ENCODE data around the gene SYNPR.

Gene SYNPR

DNA sequence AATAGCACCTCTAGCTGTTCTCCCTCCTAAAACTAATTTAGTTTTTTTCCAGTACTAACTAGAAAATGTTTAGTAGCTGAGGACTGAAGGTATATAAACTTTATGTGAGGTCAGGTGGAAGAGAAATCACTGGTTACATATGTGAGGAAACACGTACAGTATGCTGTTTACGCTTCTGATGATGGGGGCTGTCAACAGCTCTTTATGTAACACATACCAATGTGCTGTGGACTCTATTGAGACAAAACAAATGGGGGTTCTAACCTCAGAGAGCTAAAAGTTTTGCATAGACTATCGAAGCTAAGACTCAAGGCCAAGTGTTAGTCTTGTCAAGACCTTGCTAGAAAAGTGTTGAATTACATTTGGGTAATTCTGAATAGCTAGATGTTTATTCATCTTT lies 107.5 kb downstream of the SYNPR start:
- DNase-seq (ENCODE audit: low read depth), result no peak

DNA sequence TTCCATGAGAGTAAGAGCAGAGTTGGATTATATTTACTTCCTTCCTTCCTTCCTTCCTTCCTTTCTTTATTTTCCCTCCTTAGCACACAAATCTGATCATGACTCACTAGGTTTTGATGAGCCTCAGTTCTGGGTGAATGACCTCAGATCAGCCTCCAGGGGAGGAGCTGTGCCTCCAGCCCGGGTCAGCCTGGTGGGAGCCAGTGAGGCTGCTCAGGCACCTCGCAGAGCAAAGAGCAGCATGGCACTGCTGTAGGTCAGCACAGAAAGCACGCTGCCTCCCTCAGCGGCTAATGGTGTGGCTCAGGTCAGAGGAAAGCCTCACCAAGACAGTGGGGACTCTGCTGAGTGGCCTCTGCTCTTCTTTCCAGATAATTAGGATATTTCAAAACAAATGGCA lies 108.5 kb downstream of the SYNPR start:
- no peak for DNase-seq (ENCODE audit: low read depth)

DNA sequence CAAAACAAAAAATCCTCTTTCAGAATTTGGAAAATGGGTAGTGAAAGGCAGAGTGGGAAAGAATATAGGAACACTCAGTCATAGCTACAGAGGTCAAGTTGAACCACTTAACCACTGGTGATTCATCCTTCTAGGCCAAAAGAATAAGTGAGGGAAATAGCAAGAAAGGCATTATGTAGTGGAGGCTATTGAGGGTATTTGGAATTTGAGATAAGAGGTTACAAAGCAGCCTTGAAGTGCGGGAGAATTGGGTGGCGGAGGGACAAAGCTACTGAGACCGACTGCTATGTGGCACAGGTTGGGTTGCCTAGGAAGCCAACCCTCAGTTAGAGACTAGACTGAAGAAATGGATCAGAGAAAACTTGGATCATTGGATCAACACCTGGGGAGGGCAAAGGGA lies 109.5 kb downstream of the SYNPR start:
- DNase-seq (ENCODE audit: low read depth), result no peak

GRCh38 chr3:63390710-63391230 lies 112.7 kb downstream of the SYNPR start:
- DNase-seq (ENCODE audit: low read depth), result no peak

DNA sequence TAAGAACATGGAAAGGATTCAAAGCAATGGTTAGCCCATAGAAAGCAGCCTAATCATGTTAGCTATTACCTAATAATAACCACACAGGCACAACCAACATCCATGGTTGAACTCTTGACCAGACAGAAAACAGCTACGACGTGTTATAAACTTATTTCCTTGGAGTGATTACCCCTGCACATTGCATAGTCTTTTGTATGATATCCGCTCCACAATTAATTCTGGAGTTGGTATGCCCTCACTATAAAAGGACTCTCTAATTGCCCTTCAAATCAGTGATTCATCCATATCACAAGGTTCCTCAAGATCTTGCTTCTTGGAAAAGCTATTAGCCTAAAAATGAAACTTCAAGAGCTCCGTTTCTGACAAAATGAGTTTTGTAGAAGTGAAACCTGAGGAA lies 117.9 kb downstream of the SYNPR start:
- DNase-seq (ENCODE audit: low read depth), result no peak

- DNase-seq (ENCODE audit: low read depth), result no peak
Observed at GRCh38 chr3:63400246-63400860, 122.2 kb downstream of the SYNPR start.

- DNase-seq (ENCODE audit: low read depth), result no peak
Observed at GRCh38 chr3:63405882-63406281, 127.8 kb downstream of the SYNPR start.

DNA sequence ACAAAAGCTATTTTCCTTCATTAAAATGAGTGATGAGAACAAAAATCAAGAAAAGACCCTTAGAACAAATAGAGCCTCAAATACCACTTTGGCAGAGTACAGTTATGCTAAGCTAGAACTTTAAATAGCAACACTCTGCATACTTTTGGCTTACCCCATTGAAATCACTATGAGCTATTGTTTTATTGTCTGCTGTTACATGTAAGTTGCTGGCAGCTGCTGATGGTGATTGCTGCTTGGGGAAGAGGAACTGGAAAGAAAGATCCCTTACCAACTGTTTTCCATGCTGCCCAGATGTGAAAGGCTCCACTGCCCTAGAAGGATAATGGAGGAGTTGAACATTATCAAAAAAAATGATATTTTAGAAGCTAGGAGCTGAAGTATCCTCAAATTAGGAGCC lies 135.4 kb downstream of the SYNPR start:
- DNase-seq (ENCODE audit: low read depth), result no peak

DNA sequence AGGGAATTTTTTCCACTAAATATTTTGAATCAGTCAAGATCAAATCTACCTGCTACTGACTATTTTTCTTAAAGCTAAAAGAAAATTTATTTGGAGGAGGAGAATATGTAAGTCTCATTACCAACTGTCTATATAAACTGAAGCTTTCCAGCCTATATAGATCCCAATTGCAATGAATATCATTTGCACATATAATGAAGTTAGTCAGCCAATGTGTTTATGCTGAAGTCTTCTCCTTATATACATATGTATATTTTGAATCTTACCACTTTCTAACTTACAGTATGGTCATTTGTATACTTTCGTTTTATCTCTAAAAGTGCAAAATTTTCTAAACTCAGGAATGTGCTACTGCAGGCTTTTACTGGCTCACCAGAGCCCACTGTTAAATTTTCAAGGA lies 136.5 kb downstream of the SYNPR start:
- DNase-seq (ENCODE audit: low read depth), result no peak

DNA sequence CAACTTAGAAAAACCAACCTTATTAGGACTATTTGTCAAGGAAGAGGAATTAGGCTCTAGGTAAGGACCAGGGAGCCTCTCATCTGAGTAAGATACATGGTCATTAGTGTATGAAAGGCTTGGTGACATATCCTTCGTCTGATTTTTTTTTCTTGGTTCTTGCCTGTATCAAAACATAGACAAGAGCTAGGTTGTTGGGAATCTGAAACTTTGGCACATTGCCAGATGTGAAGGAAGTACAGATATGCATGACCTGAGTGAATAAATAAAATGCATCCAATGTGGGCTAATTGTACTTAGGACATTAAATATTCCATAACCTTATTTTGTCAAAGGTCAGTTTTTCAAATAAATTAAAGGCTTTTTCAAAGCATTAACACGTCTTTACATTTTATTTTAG lies 151.8 kb downstream of the SYNPR start:
- DNase-seq (ENCODE audit: low read depth), result no peak

DNA sequence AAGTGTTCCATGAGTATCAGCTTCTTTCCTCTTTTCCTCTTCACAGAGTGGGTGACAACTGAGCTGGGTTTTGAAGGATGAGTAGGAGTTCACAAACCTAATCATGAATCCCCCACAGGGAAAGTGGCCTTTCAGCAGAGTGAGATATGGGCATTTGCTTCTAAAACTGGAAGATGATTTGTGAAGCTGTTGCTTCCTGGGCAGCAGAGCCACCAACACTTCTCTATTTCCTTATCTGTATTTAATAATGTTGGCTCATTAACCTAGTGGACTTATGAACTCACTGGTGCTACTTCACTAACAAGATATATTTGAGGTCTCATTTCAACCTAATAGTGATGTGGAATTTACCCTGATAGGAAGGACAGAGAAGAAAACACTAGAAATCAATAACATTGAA lies 152.8 kb downstream of the SYNPR start:
- DNase-seq (ENCODE audit: low read depth), result no peak

DNA sequence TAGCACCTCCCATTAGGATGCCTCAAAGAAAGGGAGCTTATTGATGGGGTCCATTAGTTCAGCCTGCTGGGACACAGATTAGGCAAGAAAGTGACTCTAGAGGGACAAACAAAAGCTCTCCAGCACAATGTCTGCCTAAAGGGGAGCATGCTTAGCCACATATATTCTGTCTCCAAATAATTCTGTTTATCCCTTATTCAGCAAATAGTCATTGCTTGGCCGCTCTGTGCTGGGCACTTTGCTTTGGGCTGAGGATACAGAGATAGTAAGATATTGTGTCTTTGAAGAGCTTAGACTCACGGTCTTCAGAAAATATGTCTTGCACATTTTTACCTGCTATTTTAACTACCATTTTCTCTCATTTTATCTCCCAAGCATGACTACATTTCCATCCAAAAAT lies 159.8 kb downstream of the SYNPR start:
- no peak for DNase-seq (ENCODE audit: low read depth)

GRCh38 chr3:63438826-63439371 lies 160.8 kb downstream of the SYNPR start:
- DNase-seq (ENCODE audit: low read depth), result no peak

DNA sequence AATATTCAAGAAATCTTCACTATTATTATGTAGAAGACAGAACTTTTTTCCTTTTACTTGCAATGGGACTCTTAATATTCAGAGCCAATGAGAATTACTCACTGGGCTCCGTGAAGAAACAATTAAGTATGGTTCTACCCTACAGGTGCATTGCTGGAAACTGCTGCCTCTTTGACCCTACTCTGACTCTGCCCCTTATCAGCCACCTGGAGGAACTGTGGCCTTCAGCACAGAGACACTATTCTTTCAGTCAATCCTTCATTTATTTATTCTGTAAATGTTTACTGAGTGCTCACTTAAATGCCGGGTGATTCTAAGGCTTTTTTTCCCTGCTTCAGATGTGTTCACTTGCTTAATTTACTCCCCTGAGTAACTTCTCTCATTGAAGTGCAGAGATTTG lies 163.2 kb downstream of the SYNPR start:
- DNase-seq (ENCODE audit: low read depth), result no peak

DNA sequence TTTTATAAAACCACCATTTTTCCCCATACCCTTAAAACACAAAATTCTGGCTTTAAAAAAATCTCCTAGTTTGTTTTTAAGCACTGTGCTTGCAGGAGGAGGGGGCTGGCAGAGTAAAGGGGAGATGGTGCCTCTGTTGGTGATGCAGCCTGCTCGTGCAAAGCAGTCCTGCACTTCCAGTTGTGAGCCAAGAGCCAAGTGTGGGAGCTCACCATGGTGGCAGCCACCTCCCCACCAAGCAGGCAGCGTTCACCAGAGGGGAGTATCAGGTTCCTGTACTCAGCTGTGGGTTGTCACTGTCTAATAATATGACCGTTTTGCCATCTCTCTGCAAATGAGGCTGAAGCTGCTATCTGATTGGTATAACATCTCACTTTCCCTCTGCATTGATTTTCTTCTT lies 164.8 kb downstream of the SYNPR start:
- DNase-seq (ENCODE audit: low read depth), result no peak

DNA sequence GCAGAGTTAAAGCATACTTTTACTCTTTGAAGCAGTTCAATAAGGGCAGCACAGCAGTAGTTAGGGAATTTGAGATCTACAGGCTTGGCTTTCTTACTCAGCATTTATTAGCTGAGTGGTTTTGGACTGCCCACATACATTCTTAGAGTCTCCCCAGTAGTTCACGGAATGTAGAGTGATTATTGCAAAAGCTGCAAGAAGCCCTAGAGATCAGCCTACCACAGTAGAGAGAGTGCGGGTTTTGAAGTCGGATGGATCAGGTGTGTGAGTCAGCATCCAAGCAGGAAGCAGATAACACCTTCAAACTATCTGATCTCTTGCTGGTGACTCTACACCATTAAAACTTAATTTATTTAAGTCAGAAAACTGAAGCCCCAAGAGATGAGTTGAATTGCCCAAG lies 171.9 kb downstream of the SYNPR start:
- no peak for DNase-seq (ENCODE audit: low read depth)

DNA sequence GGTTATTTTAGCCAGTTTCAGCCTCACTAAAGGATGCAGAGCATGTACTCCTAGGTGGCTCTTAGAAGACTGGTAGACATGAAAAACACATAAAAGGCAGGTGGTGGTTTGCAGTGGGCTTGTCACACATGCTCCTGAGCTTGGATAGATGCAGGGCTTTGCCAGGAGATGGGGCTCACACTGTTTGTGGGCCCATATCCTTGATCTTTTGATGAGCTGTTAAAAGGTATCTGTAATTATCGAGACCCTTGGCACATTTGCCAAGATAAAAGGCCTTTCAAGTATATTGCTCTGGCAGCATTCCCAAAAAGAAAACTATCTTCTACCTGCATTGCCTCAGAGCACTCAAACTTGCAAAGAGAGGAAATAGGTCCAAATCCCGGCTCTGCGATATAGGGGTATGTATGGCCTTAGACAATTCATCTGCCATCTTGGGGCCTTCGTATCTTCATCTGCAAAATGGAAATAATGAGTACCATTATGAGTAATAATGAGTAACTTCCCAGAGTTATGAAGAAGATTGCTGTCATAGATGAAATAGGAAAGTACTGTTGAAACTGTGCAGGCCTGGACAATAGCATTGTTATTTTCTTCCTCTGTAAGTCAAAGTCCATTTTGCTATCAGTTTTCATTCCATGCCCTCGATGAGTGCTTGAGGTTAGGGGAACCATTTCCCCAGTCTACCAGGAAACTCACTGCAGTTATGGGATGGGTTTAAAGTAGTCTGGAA lies 172.7 kb downstream of the SYNPR start:
- DNase-seq (ENCODE audit: low read depth), result no peak

DNA sequence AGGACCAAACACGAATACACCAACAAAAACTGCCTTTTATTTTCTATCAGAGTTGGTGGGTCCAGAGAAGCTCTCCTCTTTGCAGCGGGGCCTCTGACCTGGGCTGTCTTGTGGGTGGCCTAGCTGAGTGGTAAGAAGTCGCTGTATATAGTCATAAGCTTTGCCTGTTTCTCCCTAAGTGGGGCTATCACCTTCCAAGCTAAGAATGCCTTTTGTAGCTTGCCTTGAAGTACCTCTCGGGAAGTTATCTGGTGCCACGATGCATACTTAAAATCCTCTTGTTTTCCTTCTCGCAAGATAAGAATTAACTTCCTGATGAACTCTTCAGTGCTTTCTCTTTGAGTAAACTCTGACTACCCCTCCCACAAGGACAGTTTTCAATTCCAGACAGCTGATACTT lies 178.8 kb downstream of the SYNPR start:
- DNase-seq (ENCODE audit: low read depth), result no peak

GRCh38 chr3:63458405-63458804 lies 180.3 kb downstream of the SYNPR start:
- DNase-seq (ENCODE audit: low read depth), result no peak

DNA sequence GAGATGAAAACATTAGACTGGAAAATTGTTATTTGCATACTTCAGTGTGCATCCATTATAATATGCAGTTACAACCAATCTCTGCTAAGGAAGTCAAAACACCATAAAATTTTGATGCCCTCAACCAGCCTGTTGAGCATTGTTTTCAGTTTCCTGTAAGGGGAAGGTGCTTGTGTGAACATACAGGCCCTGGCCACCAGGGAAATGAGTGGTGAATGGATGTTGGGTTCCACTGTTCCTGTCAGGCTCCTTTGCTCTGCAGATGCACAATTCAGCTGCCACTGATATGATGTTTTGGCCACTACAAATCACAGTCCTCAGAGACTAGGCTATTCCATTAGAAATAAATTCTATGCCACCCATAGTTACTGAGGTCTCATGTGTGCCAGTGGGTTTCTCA lies 184.6 kb downstream of the SYNPR start:
- DNase-seq (ENCODE audit: low read depth), result no peak

DNA sequence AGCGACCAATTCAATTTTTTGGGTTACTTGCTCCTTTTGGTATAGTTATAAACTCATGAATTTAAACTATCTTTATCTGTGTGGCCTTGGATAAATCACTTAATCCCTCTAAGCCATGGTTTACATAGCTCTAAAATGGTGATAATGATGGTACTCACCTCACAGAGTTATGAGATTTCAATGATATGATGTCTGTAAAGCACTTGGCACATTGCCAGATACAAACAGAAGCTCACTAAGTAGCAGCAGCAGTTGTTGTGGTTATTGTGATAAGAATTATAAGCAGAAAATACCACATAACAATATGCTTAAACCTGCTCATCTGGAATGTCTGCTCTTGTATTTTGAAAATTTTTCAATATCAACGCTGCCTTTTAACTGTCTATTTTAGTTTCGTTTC lies 189.3 kb downstream of the SYNPR start:
- DNase-seq (ENCODE audit: low read depth), result no peak

GRCh38 chr3:63470745-63471144 lies 192.6 kb downstream of the SYNPR start:
- DNase-seq (ENCODE audit: low read depth), result no peak

DNA sequence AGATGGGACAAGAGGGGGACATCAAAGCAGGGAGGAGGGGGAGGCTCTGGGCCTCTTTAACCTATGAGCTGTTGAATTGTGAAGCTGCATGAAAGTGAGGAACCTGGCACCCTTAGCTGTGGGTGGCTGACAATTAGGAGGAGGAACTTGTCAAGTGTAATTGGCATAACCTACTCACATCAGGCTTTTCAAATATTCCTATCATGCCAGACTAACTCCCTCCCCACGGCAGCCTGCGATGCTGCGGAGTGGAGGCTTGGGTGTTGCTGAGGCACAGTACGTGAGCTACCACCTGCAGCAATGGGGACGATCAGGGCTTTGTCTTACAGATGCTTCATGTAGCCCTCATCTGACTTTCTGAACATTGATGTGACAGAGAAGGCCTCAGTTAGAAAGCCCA lies 193.7 kb downstream of the SYNPR start:
- no peak for DNase-seq (ENCODE audit: low read depth)

Measured in activated T-cell treated with anti-CD3 and anti-CD28 coated beads for 1 hour (primary cell).